GM12878 (cell line): Measurements from ENCODE around the gene FAM110C. TPM values are rescaled to one million over a fixed set of nuclear protein-coding genes. Genes with fewer than 3 reads are reported as not detected.

Experiments
- ATAC-seq: fragments of 200-7000 bp; cut with Tn5 transposase; 3 replicates; pipeline ENCODE4 v1.9.1; 2020; ENCODE audit warnings: mild to moderate bottlenecking, moderate library complexity
- BruUV-seq: library from RNA; stranded (reverse); fragments of 400-500 nt; replicated peaks from 2 replicates; lab custom pipeline; 2021; lab: Mats Ljungman, UMichigan
- CTCF ChIA-PET: fragments of 300-600 bp; sonication (Branson Sonifier 250); formaldehyde crosslinking; extraction: SDS; loops from one replicate; lab custom pipeline; 2021; ENCODE audit warnings: inconsistent platforms; lab: Yijun Ruan, JAX
- POLR2A ChIA-PET: fragments of 350-600 bp; formaldehyde crosslinking; extraction: SDS; loops from one replicate; lab custom pipeline; 2021; ENCODE audit warnings: inconsistent platforms; lab: Charles Lee
- RAD21 ChIA-PET: fragments of 300-600 bp; sonication (Branson Sonifier 250); formaldehyde crosslinking; loops from one replicate; lab custom pipeline; 2023; ENCODE audit warnings: antibody characterized with exemption; ENCODE audit not compliant: unreplicated experiment; lab: Charles Lee
- SMC1A ChIA-PET: fragments of 300-600 bp; sonication (Branson Sonifier 250); formaldehyde crosslinking; loops from one replicate; lab custom pipeline; 2023; ENCODE audit not compliant: unreplicated experiment, uncharacterized antibody; lab: Charles Lee
- DNase-seq: peaks from one replicate; pipeline ENCODE4 v3.0.0-alpha.2; 2011; ENCODE audit warnings: low read depth, low spot score
- FAIRE-seq: peaks from 3 replicates; lab custom pipeline; 2011; peaks lifted over from hg19 to GRCh38; lab: Jason Lieb, UNC
- H2AFZ ChIP-seq: 2 replicates; pipeline ENCODE4 v1.6.0; 2011; ENCODE audit warnings: low read depth, low read length, control low read depth; ENCODE audit not compliant: control insufficient read depth
- H3K27ac ChIP-seq: 2 replicates; pipeline ENCODE4 v1.5.1; 2011; ENCODE audit warnings: control low read depth; ENCODE audit not compliant: control insufficient read depth, insufficient read depth
- H3K27me3 ChIP-seq, 2 experiments: replicated peaks in 1 of 2; 2 replicates each; pipeline versions ENCODE4 v1.6.0 to v1.6.1; 2011; ENCODE audit warnings: low read length in 1 of 2; ENCODE audit not compliant: control insufficient read depth in 2 of 2, insufficient read depth in 2 of 2
- H3K36me3 ChIP-seq, 2 experiments: 2 replicates each; pipeline ENCODE4 v1.5.1; 2011; ENCODE audit warnings: low read length in 1 of 2; ENCODE audit not compliant: control insufficient read depth in 2 of 2, insufficient read depth in 2 of 2
- H3K4me1 ChIP-seq: 2 replicates; pipeline ENCODE4 v1.6.1; 2011; ENCODE audit warnings: mild to moderate bottlenecking, low read length, moderate library complexity, mixed read lengths; ENCODE audit not compliant: control insufficient read depth, insufficient read depth
- H3K4me2 ChIP-seq: 2 replicates; pipeline ENCODE4 v1.6.0; 2011; ENCODE audit warnings: control low read depth; ENCODE audit not compliant: control insufficient read depth, insufficient read depth
- H3K4me3 ChIP-seq: fragments of 200-600 bp; sonication (generic); 2 replicates; pipeline ENCODE4 v1.5.1; 2016
- H3K79me2 ChIP-seq: 2 replicates; pipeline ENCODE4 v1.6.0; 2011; ENCODE audit warnings: low read length; ENCODE audit not compliant: control insufficient read depth, insufficient read depth
- H3K9ac ChIP-seq: 2 replicates; pipeline ENCODE4 v1.8.0; 2011; ENCODE audit warnings: low read length, control low read depth, mixed read lengths; ENCODE audit not compliant: control insufficient read depth, insufficient read depth
- H3K9me3 ChIP-seq: replicated peaks from 3 replicates; pipeline ENCODE4 v1.5.1; 2011; ENCODE audit warnings: mild to moderate bottlenecking, low read length; ENCODE audit not compliant: control insufficient read depth, insufficient read depth
- H4K20me1 ChIP-seq: 2 replicates; pipeline ENCODE4 v1.6.0; 2011; ENCODE audit not compliant: control insufficient read depth, insufficient read depth
- BCLAF1 ChIP-seq: fragments of 450-650 bp; IDR thresholded peaks from 2 replicates; pipeline ENCODE4 v1.6.1; 2017; ENCODE audit warnings: antibody characterized with exemption, mild to moderate bottlenecking, moderate library complexity
- E2F4 ChIP-seq: IDR thresholded peaks from 2 replicates; pipeline ENCODE4 v1.6.1; 2012; ENCODE audit warnings: low read depth, low read length, improper control_type of control experiment
- FOS ChIP-seq: IDR thresholded peaks from 3 replicates; pipeline ENCODE4 v1.6.1; 2011; ENCODE audit warnings: borderline replicate concordance; ENCODE audit not compliant: insufficient read length; ENCODE audit errors: extremely low read depth
- MEF2A ChIP-seq: IDR thresholded peaks from 2 replicates; pipeline ENCODE4 v1.6.1; 2011; ENCODE audit warnings: low read depth, mild to moderate bottlenecking, low read length, moderate library complexity; ENCODE audit not compliant: insufficient read depth
- MEF2B ChIP-seq: fragments of 450-650 bp; IDR thresholded peaks from 2 replicates; pipeline ENCODE4 v1.6.1; 2018; ENCODE audit warnings: mild to moderate bottlenecking, moderate library complexity; ENCODE audit not compliant: partially characterized antibody, poor library complexity, severe bottlenecking
- MYC ChIP-seq: IDR thresholded peaks from 2 replicates; pipeline ENCODE4 v1.6.1; 2011; ENCODE audit warnings: mild to moderate bottlenecking, low read length, moderate library complexity, inconsistent platforms; ENCODE audit not compliant: insufficient read depth, insufficient replicate concordance, insufficient read length, severe bottlenecking
- PAX8 ChIP-seq: fragments of 450-650 bp; IDR thresholded peaks from 2 replicates; pipeline ENCODE4 v1.6.1; 2017; ENCODE audit warnings: mild to moderate bottlenecking, moderate library complexity
- PKNOX1 ChIP-seq: fragments of 450-650 bp; IDR thresholded peaks from 2 replicates; pipeline ENCODE4 v1.6.1; 2016; ENCODE audit warnings: mild to moderate bottlenecking
- REST ChIP-seq: IDR thresholded peaks from 2 replicates; pipeline ENCODE4 v1.6.1; 2012; ENCODE audit warnings: mild to moderate bottlenecking, low read depth, low read length
- TCF12 ChIP-seq: IDR thresholded peaks from 2 replicates; pipeline ENCODE4 v1.6.1; 2011; ENCODE audit warnings: low read depth, mild to moderate bottlenecking, low read length
- USF1 ChIP-seq: IDR thresholded peaks from 2 replicates; pipeline ENCODE4 v1.6.1; 2011; ENCODE audit warnings: borderline replicate concordance, low read depth, mild to moderate bottlenecking, moderate library complexity, mixed read lengths, low read length; ENCODE audit not compliant: insufficient read depth; ENCODE audit errors: extremely low read length
- ZNF207 ChIP-seq: fragments of 450-650 bp; IDR thresholded peaks from 2 replicates; pipeline ENCODE4 v1.6.1; 2014; ENCODE audit warnings: antibody characterized with exemption, mild to moderate bottlenecking, borderline replicate concordance
- WGBS: methylation state at CpG from one replicate; pipeline ENCODE4 v1.1.6; 2016; ENCODE audit warnings: low lambda C conversion rate; ENCODE audit not compliant: insufficient replicate concordance, insufficient coverage; ENCODE audit errors: missing lambda C conversion rate; 5-methylcytosine and 5-hydroxymethylcytosine counted together
- in situ Hi-C: fragments of 300-500 bp; cut with MboI; formaldehyde crosslinking; loops from 9 replicates; pipeline ENCODE4 v1.14.3; 2018; ENCODE audit warnings: mixed read lengths
- intact Hi-C: fragments of 100-400 bp; cut with micrococcal nuclease; formaldehyde crosslinking; loops from one replicate; pipeline ENCODE4 v1.14.2; 2022; ENCODE audit not compliant: unreplicated experiment
- polyA plus RNA-seq, 11 experiments: library from polyadenylated mRNA; depleted of rRNA in 4 of 11; unstranded in 6 of 11; stranded (reverse) in 5 of 11; fragments of >200 nt; fragmentation: Nextera tagmentation in 4 of 11; fragmentation: Illumina TruSeq in 1 of 11; extraction: Ambion mirVana in 4 of 11; extraction: Trizol in 1 of 11; gene quantifications; 1 replicate in 1 of 11; 2 replicates in 10 of 11; pipeline versions ENCODE4 v1.2.1 to v1.2.3, GENCODE V29; 2011 to 2016; ENCODE audit warnings: inconsistent platforms in 2 of 11, missing spikeins in 2 of 11, low read depth in 1 of 11
- total RNA-seq, 4 experiments: library from RNA; depleted of rRNA in 3 of 4; stranded (reverse); fragments of >200 nt in 3 of 4; fragmentation: Illumina TruSeq in 1 of 4; extraction: Trizol in 1 of 4; gene quantifications; 2 replicates each; pipeline versions ENCODE4 v1.2.1 to v1.2.3, GENCODE V29; 2013 to 2021

Gene FAM110C
- total and polyA plus RNA-seq, 10 of the 15 experiments (the other 5 are each of a cell fraction or from before 2014, with no cell fraction given), result not detected

GRCh38 chr2:28406-28975, 17.8 kb downstream of the FAM110C start:
- H4K20me1 ChIP-seq, result no peaks in the 10 kb centered on the region
- H3K9ac ChIP-seq, result no peak overlapping the region
- TF ChIP-seq ZNF207 (no peak), E2F4 (no peak), TCF12 (no peak), PAX8 (no peak), FOS (no peak), MEF2B (no peak), MYC (no peak), REST (no peak), USF1 (no peak), BCLAF1 (no peak), MEF2A (no peak), PKNOX1 (no peak)
- TF ChIP-seq, all 136 proteins: peak for 0
- H3K27ac ChIP-seq, result no peak overlapping the region
- ChIA-PET SMC1A (no interaction called here), POLR2A (no interaction called here), CTCF (interaction anchor here (0.9 kb wide), 1 partner anchor 612 kb away, joined by 3 read pairs; no protein-coding TSS in a partner anchor), RAD21 (no interaction called here)
- no peaks in the 10 kb centered on the region for H3K27me3 ChIP-seq
- no peak overlapping the region for H2AFZ ChIP-seq
- no peak overlapping the region for H3K4me2 ChIP-seq
- no TSS peak for BruUV-seq
- FAIRE-seq (no peak), ATAC-seq (no peak), DNase-seq (no peak)
- no peaks in the 10 kb centered on the region for H3K79me2 ChIP-seq
- no peaks in the 10 kb centered on the region for H3K4me1 ChIP-seq
- H3K36me3 ChIP-seq, result no peaks in the 10 kb centered on the region
- H3K9me3 ChIP-seq, result no peaks in the 10 kb centered on the region
- H3K4me3 ChIP-seq, result no peak overlapping the region
- intact Hi-C loops (no loop called here), in situ Hi-C loops (no loop called here)
- WGBS, result 26% methylated on average over 5 of the region's 5 CpGs
